Effector memory CD4-positive, alpha-beta T cell (primary cell): ENCODE measurements around the gene TUT4.

Experiments
- DNase-seq, 3 donors: peaks; one replicate each; pipeline ENCODE4 v3.0.0-alpha.2; 2020
- H3K27ac ChIP-seq: 2 replicates; pipeline ENCODE4 v1.7.0; 2013; ENCODE audit warnings: mild to moderate bottlenecking, low read length, moderate library complexity; ENCODE audit not compliant: insufficient read depth, poor library complexity, severe bottlenecking
- H3K27me3 ChIP-seq: replicated peaks from 2 replicates; pipeline ENCODE4 v1.7.0; 2013; ENCODE audit warnings: mild to moderate bottlenecking, low read length; ENCODE audit not compliant: insufficient read depth, control insufficient read depth, poor library complexity, severe bottlenecking
- H3K36me3 ChIP-seq: 2 replicates; pipeline ENCODE4 v1.7.0; 2013; ENCODE audit warnings: mild to moderate bottlenecking, low read length, moderate library complexity; ENCODE audit not compliant: control insufficient read depth, insufficient read depth
- H3K4me1 ChIP-seq: 2 replicates; pipeline ENCODE4 v1.7.0; 2013; ENCODE audit warnings: low read length, mild to moderate bottlenecking; ENCODE audit not compliant: control insufficient read depth, insufficient read depth, poor library complexity, severe bottlenecking
- H3K4me3 ChIP-seq: 2 replicates; pipeline ENCODE4 v1.7.0; 2013; ENCODE audit warnings: low read length, low read depth, mild to moderate bottlenecking; ENCODE audit not compliant: insufficient read depth, poor library complexity, severe bottlenecking
- H3K9me3 ChIP-seq: 2 replicates; pipeline ENCODE4 v1.7.0; 2013; ENCODE audit warnings: mild to moderate bottlenecking, low read length, moderate library complexity; ENCODE audit not compliant: control insufficient read depth

TUT4 gene

GRCh38 chr1:52477876-52478275, 75.0 kb downstream of the TUT4 start:
- H3K36me3 ChIP-seq = peaks cover 27% of the 10 kb centered on the region
- H3K9me3 ChIP-seq = no peaks in the 10 kb centered on the region
- no peaks in the 10 kb centered on the region for H3K27me3 ChIP-seq
- no peak overlapping the region for H3K4me3 ChIP-seq
- H3K4me1 ChIP-seq = no peaks in the 10 kb centered on the region
- no peak for DNase-seq
- no peak overlapping the region for H3K27ac ChIP-seq

GRCh38 chr1:52476943-52477342, 75.9 kb downstream of the TUT4 start:
- peaks cover 27% of the 10 kb centered on the region for H3K36me3 ChIP-seq
- no peak overlapping the region for H3K4me3 ChIP-seq
- DNase-seq = no peak
- H3K9me3 ChIP-seq = no peaks in the 10 kb centered on the region
- H3K27ac ChIP-seq = no peak overlapping the region
- H3K27me3 ChIP-seq = no peaks in the 10 kb centered on the region
- no peaks in the 10 kb centered on the region for H3K4me1 ChIP-seq

- DNase-seq = no peak
- Histone ChIP-seq H3K27me3 (no peaks in the 10 kb centered on the region), H3K4me1 (no peaks in the 10 kb centered on the region), H3K9me3 (no peaks in the 10 kb centered on the region), H3K36me3 (peaks cover 19% of the 10 kb centered on the region), H3K4me3 (no peak overlapping the region), H3K27ac (no peak overlapping the region)
These were observed 78.1 kb downstream of the TUT4 start for GRCh38 chr1:52474807-52475206.

DNA sequence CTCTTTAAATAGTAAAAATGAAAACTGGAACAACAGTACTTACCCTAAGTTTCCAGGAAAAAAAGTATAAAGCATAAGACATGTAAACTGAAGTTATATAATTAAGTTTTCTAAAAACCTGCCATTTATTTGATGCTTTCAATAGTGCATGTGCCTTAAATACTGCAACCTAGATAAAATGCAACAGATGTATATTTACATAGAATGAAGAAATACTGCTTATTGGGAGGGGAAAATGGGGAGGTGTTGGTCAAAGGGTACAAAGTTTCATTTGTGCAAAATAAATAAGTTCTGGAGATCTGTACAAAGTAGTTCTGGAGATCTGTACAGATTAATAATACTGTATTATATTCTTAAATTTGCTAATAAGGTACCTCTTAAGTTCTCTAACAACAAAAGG, 79.9 kb downstream of the TUT4 start:
- no peak overlapping the region for H3K4me3 ChIP-seq
- no peak for DNase-seq
- peaks cover 15% of the 10 kb centered on the region for H3K36me3 ChIP-seq
- no peaks in the 10 kb centered on the region for H3K27me3 ChIP-seq
- H3K4me1 ChIP-seq = no peaks in the 10 kb centered on the region
- no peaks in the 10 kb centered on the region for H3K9me3 ChIP-seq
- no peak overlapping the region for H3K27ac ChIP-seq

GRCh38 chr1:52472384-52472783, 80.5 kb downstream of the TUT4 start:
- no peak overlapping the region for H3K27ac ChIP-seq
- no peak for DNase-seq
- no peak overlapping the region for H3K4me3 ChIP-seq
- peaks cover 10% of the 10 kb centered on the region for H3K36me3 ChIP-seq
- H3K27me3 ChIP-seq = no peaks in the 10 kb centered on the region
- no peaks in the 10 kb centered on the region for H3K9me3 ChIP-seq
- no peaks in the 10 kb centered on the region for H3K4me1 ChIP-seq

GRCh38 chr1:52469108-52469507, 83.8 kb downstream of the TUT4 start:
- no peak overlapping the region for H3K4me3 ChIP-seq
- no peaks in the 10 kb centered on the region for H3K36me3 ChIP-seq
- DNase-seq = no peak
- H3K9me3 ChIP-seq = no peaks in the 10 kb centered on the region
- H3K4me1 ChIP-seq = no peaks in the 10 kb centered on the region
- no peaks in the 10 kb centered on the region for H3K27me3 ChIP-seq
- H3K27ac ChIP-seq = no peak overlapping the region

- DNase-seq = no peak
- Histone ChIP-seq H3K36me3 (no peaks in the 10 kb centered on the region), H3K27me3 (no peaks in the 10 kb centered on the region)
These were observed 89.0 kb downstream of the TUT4 start for GRCh38 chr1:52463891-52464290.

DNA sequence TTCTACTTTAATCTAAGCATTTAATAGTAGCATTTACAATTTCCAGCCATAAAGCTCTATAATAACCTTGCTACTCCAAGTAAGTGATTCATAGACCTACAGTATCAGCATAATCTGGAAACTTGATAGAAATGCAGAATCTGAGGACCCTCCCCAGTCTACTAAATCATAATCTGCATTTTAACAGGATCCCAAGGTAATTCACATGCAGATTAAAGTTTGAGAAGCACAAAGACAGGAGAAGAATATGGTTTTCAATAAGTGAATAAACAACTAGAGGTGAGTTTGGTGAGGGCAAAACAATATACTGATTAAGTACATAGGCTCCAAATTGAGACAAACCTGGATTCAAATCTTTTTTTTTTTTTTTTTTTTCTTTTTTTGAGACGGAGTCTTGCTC, 91.1 kb downstream of the TUT4 start:
- Histone ChIP-seq H3K27me3 (no peaks in the 10 kb centered on the region), H3K9me3 (no peaks in the 10 kb centered on the region), H3K27ac (no peak overlapping the region), H3K36me3 (no peaks in the 10 kb centered on the region), H3K4me1 (no peaks in the 10 kb centered on the region), H3K4me3 (no peak overlapping the region)
- no peak for DNase-seq

More at GRCh38 chr1:52463891-52464290, 89.0 kb downstream of the TUT4 start:
- no peaks in the 10 kb centered on the region for H3K4me1 ChIP-seq
- no peak overlapping the region for H3K4me3 ChIP-seq
- no peaks in the 10 kb centered on the region for H3K9me3 ChIP-seq
- H3K27ac ChIP-seq = no peak overlapping the region

GRCh38 chr1:52460694-52461093, 92.2 kb downstream of the TUT4 start:
- Histone ChIP-seq H3K27ac (peak overlapping the region; percentile 25), H3K9me3 (no peaks in the 10 kb centered on the region), H3K36me3 (no peaks in the 10 kb centered on the region), H3K4me1 (no peaks in the 10 kb centered on the region), H3K4me3 (no peak overlapping the region), H3K27me3 (no peaks in the 10 kb centered on the region)
- DNase-seq = no peak

GRCh38 chr1:52455686-52456085, 97.2 kb downstream of the TUT4 start:
- Histone ChIP-seq H3K27ac (no peak overlapping the region), H3K4me3 (no peak overlapping the region), H3K36me3 (peaks cover 5% of the 10 kb centered on the region), H3K4me1 (no peaks in the 10 kb centered on the region), H3K27me3 (no peaks in the 10 kb centered on the region), H3K9me3 (no peaks in the 10 kb centered on the region)
- no peak for DNase-seq

DNA sequence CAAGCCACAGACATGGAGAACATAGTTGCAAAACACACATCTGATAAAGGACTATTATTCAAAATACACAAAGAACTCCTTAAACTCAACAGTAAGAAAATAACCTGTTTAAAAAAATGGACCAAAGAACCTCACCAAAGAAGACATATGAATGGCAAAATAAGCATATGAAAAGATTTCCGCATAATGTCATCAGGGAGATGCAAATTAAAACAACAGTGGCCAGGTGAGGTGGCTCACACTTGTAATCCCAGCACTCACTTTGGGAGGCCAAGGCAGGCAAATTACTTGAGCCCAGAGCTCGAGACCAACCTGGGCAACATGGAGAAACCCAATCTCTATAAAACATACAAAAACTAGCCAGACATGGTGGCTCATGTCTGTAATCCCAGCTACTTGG, 98.1 kb downstream of the TUT4 start:
- Histone ChIP-seq H3K4me1 (no peaks in the 10 kb centered on the region), H3K4me3 (no peak overlapping the region), H3K9me3 (no peaks in the 10 kb centered on the region), H3K36me3 (peaks cover 5% of the 10 kb centered on the region), H3K27me3 (no peaks in the 10 kb centered on the region), H3K27ac (no peak overlapping the region)
- DNase-seq = no peak
